Fibroblast of lung (primary cell): ENCODE measurements around the gene CAMTA1. TPM values are rescaled to one million over a fixed set of nuclear protein-coding genes. Genes with fewer than 3 reads are reported as not detected.

ENCODE experiments used
- DNase-seq, 2 donors: peaks; one replicate each; pipeline versions ENCODE4 v3.0.0 to v3.0.0-alpha.2; 2010; ENCODE audit warnings: low read depth in 2 of 2
- H2AFZ ChIP-seq: 2 replicates; pipeline ENCODE4 v1.5.1; 2012; ENCODE audit warnings: low read length, control low read depth, inconsistent platforms
- H3K27ac ChIP-seq: 2 replicates; pipeline ENCODE4 v1.5.1; 2011; ENCODE audit warnings: low read length, control low read depth; ENCODE audit not compliant: insufficient read depth
- H3K27me3 ChIP-seq: 2 replicates; pipeline ENCODE4 v1.5.1; 2011; ENCODE audit warnings: mild to moderate bottlenecking, low read length; ENCODE audit not compliant: control insufficient read depth, insufficient read depth
- H3K36me3 ChIP-seq: 2 replicates; pipeline ENCODE4 v1.5.1; 2011; ENCODE audit warnings: low read length; ENCODE audit not compliant: control insufficient read depth, insufficient read depth
- H3K4me1 ChIP-seq: 2 replicates; pipeline ENCODE4 v1.5.1; 2011; ENCODE audit warnings: low read length; ENCODE audit not compliant: control insufficient read depth, insufficient read depth; ENCODE audit errors: extremely low read depth
- H3K4me2 ChIP-seq: 2 replicates; pipeline ENCODE4 v1.5.1; 2011; ENCODE audit warnings: low read length, control low read depth; ENCODE audit not compliant: insufficient read depth; ENCODE audit errors: extremely low read depth
- H3K4me3 ChIP-seq, 4 experiments: fragments of 200-600 bp in 1 of 4; sonication (generic) in 1 of 4; replicated peaks in 1 of 4; 2 replicates each; pipeline ENCODE4 v1.5.1; 2011 to 2016; ENCODE audit warnings: low read length in 4 of 4, low read depth in 3 of 4, mild to moderate bottlenecking in 3 of 4, control low read depth in 2 of 4, inconsistent platforms in 1 of 4, mixed read lengths in 1 of 4; ENCODE audit not compliant: insufficient read depth in 1 of 4; ENCODE audit errors: control extremely low read depth in 1 of 4
- H3K79me2 ChIP-seq: 2 replicates; pipeline ENCODE4 v1.5.1; 2012; ENCODE audit warnings: mild to moderate bottlenecking, low read length, inconsistent platforms; ENCODE audit not compliant: control insufficient read depth, insufficient read depth
- H3K9ac ChIP-seq: 2 replicates; pipeline ENCODE4 v1.5.1; 2011; ENCODE audit warnings: mild to moderate bottlenecking, low read length, control low read depth; ENCODE audit not compliant: insufficient read depth
- H3K9me3 ChIP-seq: 2 replicates; pipeline ENCODE4 v1.5.1; 2012; ENCODE audit warnings: low read depth, low read length; ENCODE audit not compliant: control insufficient read depth, insufficient read depth
- H4K20me1 ChIP-seq: 2 replicates; pipeline ENCODE4 v1.5.1; 2011; ENCODE audit warnings: low read length; ENCODE audit not compliant: control insufficient read depth, insufficient read depth; ENCODE audit errors: extremely low read depth
- CTCF ChIP-seq, 2 donors: IDR thresholded peaks in 1 of 2; conservative IDR thresholded peaks in 1 of 2; 1 replicate in 1 of 2; 2 replicates in 1 of 2; pipeline ENCODE4 v1.5.1; 2011 to 2012; ENCODE audit warnings: low read length in 2 of 2, control low read depth in 1 of 2, inconsistent platforms in 1 of 2, low read depth in 1 of 2, mild to moderate bottlenecking in 1 of 2
- EZH2 ChIP-seq: IDR thresholded peaks from 2 replicates; pipeline ENCODE4 v1.5.1; 2012; ENCODE audit warnings: low read length, control low read depth, mild to moderate bottlenecking; ENCODE audit errors: missing control alignments
- polyA plus RNA-seq, 2 donors: library from polyadenylated mRNA; depleted of rRNA in 1 of 2; stranded (reverse) in 1 of 2; unstranded in 1 of 2; fragments of >200 nt; gene quantifications; 2 replicates each; pipeline ENCODE4 v1.2.1, GENCODE V29; 2011 to 2012; ENCODE audit warnings: missing spikeins in 1 of 2
- total RNA-seq: library from RNA; depleted of rRNA; stranded (reverse); fragments of >200 nt; gene quantifications from 2 replicates; pipeline ENCODE4 v1.2.1, GENCODE V29; 2014

CAMTA1 gene
- total and polyA plus RNA-seq, 2 donors (not counting 1 experiment from before 2014, with no cell fraction given) = 47.6 to 86.0 TPM

- Histone ChIP-seq H3K9me3 (no peaks in the 10 kb centered on the region), H3K4me2 (no peak overlapping the region), H4K20me1 (no peaks in the 10 kb centered on the region), H3K9ac (no peak overlapping the region), H3K79me2 (no peaks in the 10 kb centered on the region), H3K27me3 (no peaks in the 10 kb centered on the region), H3K4me1 (no peaks in the 10 kb centered on the region), H3K36me3 (no peaks in the 10 kb centered on the region), H3K4me3 (no peak overlapping the region), H3K27ac (no peak overlapping the region), H2AFZ (no peak overlapping the region)
- TF ChIP-seq CTCF (conservative IDR thresholded peaks at IDR 0.05 in 1 of 2, IDR thresholded peaks at IDR 0.05 in 1 of 2; ENCODE audit: low read depth in 1 of 2, low read length in 2 of 2) (no peak), EZH2 (no peak)
- no peak for DNase-seq
Measured at GRCh38 chr1:7656557-7657215, 871.4 kb downstream of the CAMTA1 start.

- no peaks in the 10 kb centered on the region for H3K4me1 ChIP-seq
- H2AFZ ChIP-seq = no peak overlapping the region
- no peaks in the 10 kb centered on the region for H3K36me3 ChIP-seq
- no peak overlapping the region for H3K27ac ChIP-seq
- no peak for DNase-seq
- no peak overlapping the region for H3K9ac ChIP-seq
- no peak for TF ChIP-seq CTCF (conservative IDR thresholded peaks at IDR 0.05 in 1 of 2, IDR thresholded peaks at IDR 0.05 in 1 of 2; ENCODE audit: low read depth in 1 of 2, low read length in 2 of 2)
- TF ChIP-seq EZH2 = no peak
- no peaks in the 10 kb centered on the region for H3K9me3 ChIP-seq
- H3K79me2 ChIP-seq = no peaks in the 10 kb centered on the region
- H3K27me3 ChIP-seq = no peaks in the 10 kb centered on the region
- H3K4me3 ChIP-seq = no peak overlapping the region
- H4K20me1 ChIP-seq = no peaks in the 10 kb centered on the region
- no peak overlapping the region for H3K4me2 ChIP-seq
Measured at GRCh38 chr1:7657287-7658016, 872.2 kb downstream of the CAMTA1 start.

- Histone ChIP-seq H3K36me3 (no peaks in the 10 kb centered on the region), H3K4me1 (no peaks in the 10 kb centered on the region), H3K79me2 (no peaks in the 10 kb centered on the region), H4K20me1 (no peaks in the 10 kb centered on the region), H2AFZ (no peak overlapping the region), H3K4me2 (no peak overlapping the region), H3K9me3 (no peaks in the 10 kb centered on the region), H3K27me3 (no peaks in the 10 kb centered on the region), H3K9ac (no peak overlapping the region), H3K27ac (no peak overlapping the region), H3K4me3 (no peak overlapping the region)
- DNase-seq = no peak
- TF ChIP-seq CTCF (conservative IDR thresholded peaks at IDR 0.05 in 1 of 2, IDR thresholded peaks at IDR 0.05 in 1 of 2; ENCODE audit: low read depth in 1 of 2, low read length in 2 of 2) (no peak), EZH2 (no peak)
Measured at GRCh38 chr1:7658099-7658498, 872.8 kb downstream of the CAMTA1 start.
